ENCODE data around the gene SPRN.
A peak's percentile ranks its signal among the peaks of the same experiment; 100 is the strongest.

Gene SPRN

DNA sequence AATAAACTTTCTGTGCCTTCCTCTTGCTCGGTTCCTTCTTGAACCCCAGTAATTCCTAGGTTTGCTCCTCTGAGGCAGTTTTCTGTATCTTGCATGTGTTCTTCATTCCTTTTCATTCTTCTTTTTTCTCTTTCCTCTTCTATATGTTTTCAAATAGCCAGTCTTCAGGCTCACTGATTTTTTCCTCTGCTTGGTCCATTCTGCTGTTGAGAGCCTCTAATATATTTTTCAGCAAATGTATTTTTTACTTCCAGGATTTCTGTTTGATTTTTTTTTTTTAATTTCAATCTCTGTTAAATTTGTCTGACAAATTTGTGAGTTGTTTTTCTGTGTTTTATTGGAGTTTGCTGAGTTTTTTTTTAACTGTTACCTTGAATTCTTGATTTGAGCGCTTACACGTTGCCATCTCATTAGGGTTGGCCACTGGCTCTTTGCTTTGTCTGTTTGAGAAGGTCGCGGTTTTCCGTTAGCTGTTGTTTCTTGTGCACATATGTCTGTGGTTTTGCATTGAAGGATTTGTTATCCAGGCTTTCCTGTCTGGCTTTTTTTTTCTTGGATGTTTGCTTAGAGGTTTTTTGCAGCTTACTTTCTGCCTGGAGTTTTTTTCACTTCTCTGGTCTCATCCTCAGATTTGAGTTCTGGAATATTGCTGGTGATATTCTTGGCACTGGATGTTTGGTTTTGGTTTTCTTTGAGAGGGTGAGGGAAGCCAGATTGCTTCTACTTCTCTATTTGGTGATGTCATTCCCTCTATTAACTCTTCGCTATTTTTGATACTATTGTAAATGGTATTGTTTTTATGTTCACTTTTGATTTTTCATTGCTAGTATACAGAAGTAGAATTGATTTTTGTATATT is 12.7 kb downstream of the SPRN start:
- DNase-seq (ENCODE audit: low read depth) = no peak
- TF ChIP-seq, protein P1, sequence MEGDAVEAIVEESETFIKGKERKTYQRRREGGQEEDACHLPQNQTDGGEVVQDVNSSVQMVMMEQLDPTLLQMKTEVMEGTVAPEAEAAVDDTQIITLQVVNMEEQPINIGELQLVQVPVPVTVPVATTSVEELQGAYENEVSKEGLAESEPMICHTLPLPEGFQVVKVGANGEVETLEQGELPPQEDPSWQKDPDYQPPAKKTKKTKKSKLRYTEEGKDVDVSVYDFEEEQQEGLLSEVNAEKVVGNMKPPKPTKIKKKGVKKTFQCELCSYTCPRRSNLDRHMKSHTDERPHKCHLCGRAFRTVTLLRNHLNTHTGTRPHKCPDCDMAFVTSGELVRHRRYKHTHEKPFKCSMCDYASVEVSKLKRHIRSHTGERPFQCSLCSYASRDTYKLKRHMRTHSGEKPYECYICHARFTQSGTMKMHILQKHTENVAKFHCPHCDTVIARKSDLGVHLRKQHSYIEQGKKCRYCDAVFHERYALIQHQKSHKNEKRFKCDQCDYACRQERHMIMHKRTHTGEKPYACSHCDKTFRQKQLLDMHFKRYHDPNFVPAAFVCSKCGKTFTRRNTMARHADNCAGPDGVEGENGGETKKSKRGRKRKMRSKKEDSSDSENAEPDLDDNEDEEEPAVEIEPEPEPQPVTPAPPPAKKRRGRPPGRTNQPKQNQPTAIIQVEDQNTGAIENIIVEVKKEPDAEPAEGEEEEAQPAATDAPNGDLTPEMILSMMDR (IDR thresholded peaks at IDR 0.05; ENCODE audit: control insufficient read depth, insufficient read depth, low read depth, low read length, missing control alignments) = no peak
- H3K4me3 ChIP-seq (ENCODE audit: control insufficient read depth, low read depth, low read length) = no peak overlapping the region

DNA sequence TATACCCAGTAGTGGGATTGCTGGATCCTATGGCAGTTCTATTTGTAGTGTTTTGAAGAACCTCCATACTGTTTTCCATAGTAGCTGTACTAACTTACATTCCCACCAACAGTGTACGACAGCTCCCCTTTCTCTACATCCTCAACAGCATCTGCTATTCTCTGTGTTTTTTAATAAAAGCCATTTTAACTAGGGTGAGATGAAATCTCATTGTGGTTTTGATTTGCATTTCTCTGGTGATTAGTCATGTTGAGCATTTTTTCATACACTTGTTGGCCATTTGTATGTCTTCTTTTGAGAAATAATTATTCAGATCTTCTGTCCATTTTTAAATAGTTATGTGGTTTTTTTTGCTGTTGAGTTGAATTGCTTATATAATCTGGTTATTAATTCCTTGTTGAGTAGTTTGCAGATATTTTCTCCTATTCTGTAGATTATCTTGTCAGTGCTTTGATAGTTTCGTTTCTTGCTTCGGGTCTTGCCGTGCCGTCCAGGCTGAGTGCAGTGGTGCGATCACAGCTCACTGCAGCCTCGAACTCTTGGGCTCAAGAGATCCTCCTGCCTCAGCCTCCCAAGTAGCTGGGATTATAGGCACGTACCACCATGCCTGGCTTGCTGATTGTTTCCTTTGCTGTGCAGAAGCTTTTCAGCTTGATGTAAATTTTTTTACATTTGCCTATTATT is 18.4 kb downstream of the SPRN start:
- peak; percentile 7 for DNase-seq (ENCODE audit: low read depth)
- TF ChIP-seq, protein P1 (IDR thresholded peaks at IDR 0.05; ENCODE audit: control insufficient read depth, insufficient read depth, low read depth, low read length, missing control alignments) = no peak
- no peak overlapping the region for H3K4me3 ChIP-seq (ENCODE audit: control insufficient read depth, low read depth, low read length)

DNA sequence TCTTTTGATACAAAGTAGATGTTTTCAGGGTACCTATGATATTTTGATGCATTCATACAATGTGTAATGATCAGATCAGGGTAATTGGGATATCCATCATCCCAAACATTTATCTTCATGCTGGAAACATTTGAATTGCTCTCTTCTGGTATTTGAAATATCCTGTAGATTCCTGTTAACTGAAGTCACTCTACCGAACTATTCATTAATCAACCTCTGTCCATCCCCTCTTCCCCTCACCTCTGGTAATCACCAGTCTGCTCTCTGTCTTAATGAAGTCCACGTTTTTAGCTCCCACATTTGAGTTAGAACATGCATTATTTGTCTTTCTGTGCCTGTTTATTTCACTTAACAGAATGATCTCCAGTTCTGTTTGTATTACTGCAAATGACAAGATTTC is 19.2 kb downstream of the SPRN start:
- no peak for DNase-seq (ENCODE audit: low read depth)
- no peak overlapping the region for H3K4me3 ChIP-seq (ENCODE audit: control insufficient read depth, low read depth, low read length)

DNA sequence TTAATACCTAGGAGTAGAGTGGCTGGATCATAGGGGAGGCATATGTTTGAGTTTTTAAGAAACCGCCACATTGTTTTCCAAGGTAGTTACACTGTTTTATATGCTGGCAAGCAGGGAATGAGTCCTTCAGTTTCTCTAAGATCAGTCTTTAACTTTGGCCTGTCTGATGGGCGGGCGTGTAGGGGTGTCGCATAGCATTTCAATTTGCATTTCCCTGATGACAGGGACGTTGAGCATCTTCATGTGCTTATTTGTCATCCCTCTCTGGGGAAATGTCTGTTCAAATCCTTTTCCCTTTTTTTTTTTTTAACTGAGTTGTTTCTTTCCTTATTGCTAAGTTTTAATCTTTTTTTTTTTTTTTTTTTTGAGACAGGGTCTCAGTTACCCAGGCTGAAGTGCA is 20.6 kb downstream of the SPRN start:
- TF ChIP-seq, protein P1 (IDR thresholded peaks at IDR 0.05; ENCODE audit: control insufficient read depth, insufficient read depth, low read depth, low read length, missing control alignments) = no peak
- DNase-seq (ENCODE audit: low read depth) = no peak

More for the DNA sequence above, 19.2 kb downstream of the SPRN start:
- TF ChIP-seq, protein P1 (IDR thresholded peaks at IDR 0.05; ENCODE audit: control insufficient read depth, insufficient read depth, low read depth, low read length, missing control alignments) = no peak

DNA sequence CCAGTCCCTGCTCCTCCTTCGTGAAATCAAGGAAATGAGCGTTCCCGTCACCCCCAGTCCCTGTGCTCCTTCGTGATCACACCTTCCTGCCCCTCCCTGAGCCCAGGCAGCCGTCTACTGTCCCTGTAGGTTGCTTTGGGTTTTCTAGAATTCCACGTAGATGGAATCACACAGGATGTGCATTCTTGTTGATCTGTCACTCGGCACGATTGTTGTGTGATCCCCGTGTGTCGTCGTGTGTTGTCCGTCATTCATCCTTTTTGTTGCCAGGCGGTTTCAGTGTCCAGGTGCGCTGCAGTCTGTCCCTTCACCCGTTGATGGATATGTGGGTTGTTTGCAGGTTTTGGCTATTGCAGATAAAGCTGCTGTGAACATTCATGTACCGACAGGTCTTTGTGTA is 21.1 kb downstream of the SPRN start:
- TF ChIP-seq, protein P1 (IDR thresholded peaks at IDR 0.05; ENCODE audit: control insufficient read depth, insufficient read depth, low read depth, low read length, missing control alignments) = no peak
- no peak for DNase-seq (ENCODE audit: low read depth)
- H3K4me3 ChIP-seq (ENCODE audit: control insufficient read depth, low read depth, low read length) = no peak overlapping the region

More for the DNA sequence above, 20.6 kb downstream of the SPRN start:
- no peak overlapping the region for H3K4me3 ChIP-seq (ENCODE audit: control insufficient read depth, low read depth, low read length)

DNA sequence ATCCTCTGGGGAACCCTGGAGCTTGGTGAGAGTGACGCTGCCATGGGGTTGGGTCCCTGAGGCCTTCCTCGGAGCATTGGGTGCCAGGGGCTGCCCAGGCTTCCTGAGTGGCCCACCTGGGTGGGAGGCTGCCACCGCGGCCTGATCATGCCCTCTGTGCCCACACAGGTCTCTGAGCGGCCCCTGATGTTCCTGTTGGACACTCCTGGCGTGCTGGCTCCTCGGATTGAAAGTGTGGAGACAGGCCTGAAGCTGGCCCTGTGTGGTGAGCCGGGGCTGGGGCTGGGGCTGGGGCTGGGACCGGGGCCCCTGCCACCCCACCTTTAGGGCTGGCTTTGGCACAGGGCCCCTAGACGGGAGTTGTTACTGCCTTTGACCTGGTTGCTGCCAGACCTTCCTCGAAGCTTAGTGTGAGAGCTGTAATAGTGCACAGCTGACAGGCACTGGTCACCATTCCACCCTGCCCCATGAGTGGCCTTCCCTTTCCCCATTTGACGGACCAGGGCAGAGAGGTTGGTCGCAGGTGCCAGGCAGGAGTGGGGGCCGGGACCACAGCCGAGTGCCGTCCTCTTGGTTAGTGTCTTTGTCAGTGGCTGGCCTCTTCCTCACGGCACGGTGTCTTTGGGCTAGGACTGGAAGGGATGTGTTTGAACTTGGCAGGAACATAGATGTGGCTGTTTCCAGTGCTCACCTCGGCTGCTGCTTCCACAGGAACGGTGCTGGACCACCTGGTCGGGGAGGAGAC is 22.3 kb downstream of the SPRN start:
- TF ChIP-seq, protein P1 (IDR thresholded peaks at IDR 0.05; ENCODE audit: control insufficient read depth, insufficient read depth, low read depth, low read length, missing control alignments) = no peak
- no peak for DNase-seq (ENCODE audit: low read depth)
- H3K4me3 ChIP-seq (ENCODE audit: control insufficient read depth, low read depth, low read length) = no peak overlapping the region

Data from AG09309 (cell line).